HEK293 (cell line): Measurements from ENCODE around the gene MEAF6.

ENCODE experiments used
- CTCF ChIA-PET: fragments of 350-600 bp; formaldehyde crosslinking; extraction: SDS; loops from one replicate; lab custom pipeline; 2021; ENCODE audit warnings: antibody characterized with exemption; lab: Yijun Ruan, JAX
- POLR2A ChIA-PET: fragments of 300-600 bp; formaldehyde crosslinking; extraction: SDS; loops from one replicate; lab custom pipeline; 2020; ENCODE audit warnings: antibody characterized with exemption, inconsistent platforms; lab: Yijun Ruan, JAX
- H3K27ac ChIP-seq: fragments of 200-500 bp; sonication (Bioruptor generic); 2 replicates; pipeline ENCODE4 v1.5.1; 2014; ENCODE audit warnings: low read depth, low read length, control low read depth, inconsistent platforms; ENCODE audit errors: extremely low read depth
- H3K36me3 ChIP-seq, 2 experiments: fragments of 200-500 bp in 1 of 2; sonication (Bioruptor generic) in 1 of 2; 1 replicate in 1 of 2; 2 replicates in 1 of 2; pipeline ENCODE4 v1.5.1; 2014 to 2017; ENCODE audit warnings: inconsistent platforms in 2 of 2, low read length in 2 of 2; ENCODE audit not compliant: control insufficient read depth in 2 of 2, insufficient read depth in 1 of 2
- H3K4me1 ChIP-seq: fragments of 200-500 bp; sonication (Bioruptor generic); 2 replicates; pipeline ENCODE4 v1.5.1; 2014; ENCODE audit warnings: mild to moderate bottlenecking, low read length, inconsistent platforms; ENCODE audit not compliant: control insufficient read depth, insufficient read depth
- H3K4me3 ChIP-seq: 2 replicates; pipeline ENCODE4 v1.5.1; 2011; ENCODE audit warnings: low read depth, mild to moderate bottlenecking, control low read depth, low read length, moderate library complexity
- H3K9me3 ChIP-seq: fragments of 200-500 bp; sonication (Bioruptor generic); 2 replicates; pipeline ENCODE4 v1.5.1; 2014; ENCODE audit warnings: low read depth, low read length, inconsistent platforms; ENCODE audit not compliant: control insufficient read depth, insufficient read depth
- GFI1B ChIP-seq: fragments of 450-650 bp; formaldehyde crosslinking; IDR thresholded peaks from 2 replicates; pipeline ENCODE4 v1.5.1; 2016; ENCODE audit warnings: missing biosample characterization, missing genetic modification characterization
- REPIN1 ChIP-seq: fragments of 450-650 bp; formaldehyde crosslinking; IDR thresholded peaks from 2 replicates; pipeline ENCODE4 v1.5.1; 2017; ENCODE audit warnings: missing biosample characterization, missing genetic modification characterization, low read depth
- TRIM28 ChIP-seq: IDR thresholded peaks from 2 replicates; pipeline ENCODE4 v1.6.1; 2011; ENCODE audit warnings: low read length, control low read depth, borderline replicate concordance
- ZBTB17 ChIP-seq: fragments of 450-650 bp; formaldehyde crosslinking; IDR thresholded peaks from 2 replicates; pipeline ENCODE4 v1.5.1; 2016; ENCODE audit warnings: missing biosample characterization, missing genetic modification characterization
- ZNF654 ChIP-seq: fragments of 450-650 bp; formaldehyde crosslinking; IDR thresholded peaks from 2 replicates; pipeline ENCODE4 v1.5.1; 2016; ENCODE audit warnings: low read depth, missing biosample characterization, missing genetic modification characterization
- TF ChIP-seq, protein P1 (sequence below): fragments of 450-650 bp; formaldehyde crosslinking; conservative IDR thresholded peaks from 2 replicates; pipeline ENCODE4 v1.5.1; 2016; ENCODE audit warnings: low read depth, missing biosample characterization, missing genetic modification characterization
- TF ChIP-seq, protein P2 (sequence below): fragments of 450-650 bp; formaldehyde crosslinking; IDR thresholded peaks from 2 replicates; pipeline ENCODE4 v1.5.1; 2016; ENCODE audit warnings: missing biosample characterization, missing genetic modification characterization, low read depth
- TF ChIP-seq, protein P3 (sequence below): fragments of 450-650 bp; formaldehyde crosslinking; IDR thresholded peaks from 2 replicates; pipeline ENCODE4 v1.5.1; 2016; ENCODE audit warnings: missing biosample characterization, missing genetic modification characterization
- TF ChIP-seq, protein P4 (sequence below): fragments of 450-650 bp; formaldehyde crosslinking; IDR thresholded peaks from 2 replicates; pipeline ENCODE4 v1.5.1; 2016; ENCODE audit warnings: missing biosample characterization, missing genetic modification characterization
- TF ChIP-seq, protein P5 (sequence below): fragments of 450-650 bp; formaldehyde crosslinking; IDR thresholded peaks from 2 replicates; pipeline ENCODE4 v1.5.1; 2016; ENCODE audit warnings: missing biosample characterization, missing genetic modification characterization

MEAF6 gene

DNA sequence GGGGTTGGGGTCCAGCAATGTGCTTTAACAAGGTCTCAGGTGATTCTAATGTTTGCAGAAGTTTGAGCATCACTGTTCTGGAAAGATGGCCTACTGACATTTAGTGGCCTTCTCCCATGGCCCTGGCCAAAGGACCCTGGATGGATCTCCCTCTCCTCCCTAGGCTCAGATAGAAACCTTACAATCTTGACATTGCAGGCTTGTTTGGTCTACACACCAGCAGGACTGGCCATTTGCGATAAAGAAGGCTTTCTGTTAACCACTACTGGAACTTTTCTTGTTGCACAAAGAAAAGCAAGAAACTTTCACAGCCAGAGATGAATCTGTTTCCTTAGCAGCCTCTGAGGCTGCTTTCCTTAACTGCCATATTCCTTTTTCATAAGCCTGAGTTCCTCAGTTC lies 48.4 kb upstream of the MEAF6 start (continued):
- TF ChIP-seq, protein P1, sequence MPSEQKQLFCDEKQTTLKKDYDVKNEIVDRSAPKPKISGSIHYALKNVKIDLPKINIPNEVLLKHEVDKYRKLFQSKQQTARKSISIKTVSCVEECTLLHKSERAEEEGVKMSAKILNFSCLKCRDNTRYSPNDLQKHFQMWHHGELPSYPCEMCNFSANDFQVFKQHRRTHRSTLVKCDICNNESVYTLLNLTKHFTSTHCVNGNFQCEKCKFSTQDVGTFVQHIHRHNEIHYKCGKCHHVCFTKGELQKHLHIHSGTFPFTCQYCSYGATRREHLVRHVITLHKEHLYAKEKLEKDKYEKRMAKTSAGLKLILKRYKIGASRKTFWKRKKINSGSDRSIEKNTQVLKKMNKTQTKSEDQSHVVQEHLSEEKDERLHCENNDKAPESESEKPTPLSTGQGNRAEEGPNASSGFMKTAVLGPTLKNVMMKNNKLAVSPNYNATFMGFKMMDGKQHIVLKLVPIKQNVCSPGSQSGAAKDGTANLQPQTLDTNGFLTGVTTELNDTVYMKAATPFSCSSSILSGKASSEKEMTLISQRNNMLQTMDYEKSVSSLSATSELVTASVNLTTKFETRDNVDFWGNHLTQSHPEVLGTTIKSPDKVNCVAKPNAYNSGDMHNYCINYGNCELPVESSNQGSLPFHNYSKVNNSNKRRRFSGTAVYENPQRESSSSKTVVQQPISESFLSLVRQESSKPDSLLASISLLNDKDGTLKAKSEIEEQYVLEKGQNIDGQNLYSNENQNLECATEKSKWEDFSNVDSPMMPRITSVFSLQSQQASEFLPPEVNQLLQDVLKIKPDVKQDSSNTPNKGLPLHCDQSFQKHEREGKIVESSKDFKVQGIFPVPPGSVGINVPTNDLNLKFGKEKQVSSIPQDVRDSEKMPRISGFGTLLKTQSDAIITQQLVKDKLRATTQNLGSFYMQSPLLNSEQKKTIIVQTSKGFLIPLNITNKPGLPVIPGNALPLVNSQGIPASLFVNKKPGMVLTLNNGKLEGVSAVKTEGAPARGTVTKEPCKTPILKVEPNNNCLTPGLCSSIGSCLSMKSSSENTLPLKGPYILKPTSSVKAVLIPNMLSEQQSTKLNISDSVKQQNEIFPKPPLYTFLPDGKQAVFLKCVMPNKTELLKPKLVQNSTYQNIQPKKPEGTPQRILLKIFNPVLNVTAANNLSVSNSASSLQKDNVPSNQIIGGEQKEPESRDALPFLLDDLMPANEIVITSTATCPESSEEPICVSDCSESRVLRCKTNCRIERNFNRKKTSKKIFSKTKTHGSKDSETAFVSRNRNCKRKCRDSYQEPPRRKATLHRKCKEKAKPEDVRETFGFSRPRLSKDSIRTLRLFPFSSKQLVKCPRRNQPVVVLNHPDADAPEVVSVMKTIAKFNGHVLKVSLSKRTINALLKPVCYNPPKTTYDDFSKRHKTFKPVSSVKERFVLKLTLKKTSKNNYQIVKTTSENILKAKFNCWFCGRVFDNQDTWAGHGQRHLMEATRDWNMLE, result no peak

DNA sequence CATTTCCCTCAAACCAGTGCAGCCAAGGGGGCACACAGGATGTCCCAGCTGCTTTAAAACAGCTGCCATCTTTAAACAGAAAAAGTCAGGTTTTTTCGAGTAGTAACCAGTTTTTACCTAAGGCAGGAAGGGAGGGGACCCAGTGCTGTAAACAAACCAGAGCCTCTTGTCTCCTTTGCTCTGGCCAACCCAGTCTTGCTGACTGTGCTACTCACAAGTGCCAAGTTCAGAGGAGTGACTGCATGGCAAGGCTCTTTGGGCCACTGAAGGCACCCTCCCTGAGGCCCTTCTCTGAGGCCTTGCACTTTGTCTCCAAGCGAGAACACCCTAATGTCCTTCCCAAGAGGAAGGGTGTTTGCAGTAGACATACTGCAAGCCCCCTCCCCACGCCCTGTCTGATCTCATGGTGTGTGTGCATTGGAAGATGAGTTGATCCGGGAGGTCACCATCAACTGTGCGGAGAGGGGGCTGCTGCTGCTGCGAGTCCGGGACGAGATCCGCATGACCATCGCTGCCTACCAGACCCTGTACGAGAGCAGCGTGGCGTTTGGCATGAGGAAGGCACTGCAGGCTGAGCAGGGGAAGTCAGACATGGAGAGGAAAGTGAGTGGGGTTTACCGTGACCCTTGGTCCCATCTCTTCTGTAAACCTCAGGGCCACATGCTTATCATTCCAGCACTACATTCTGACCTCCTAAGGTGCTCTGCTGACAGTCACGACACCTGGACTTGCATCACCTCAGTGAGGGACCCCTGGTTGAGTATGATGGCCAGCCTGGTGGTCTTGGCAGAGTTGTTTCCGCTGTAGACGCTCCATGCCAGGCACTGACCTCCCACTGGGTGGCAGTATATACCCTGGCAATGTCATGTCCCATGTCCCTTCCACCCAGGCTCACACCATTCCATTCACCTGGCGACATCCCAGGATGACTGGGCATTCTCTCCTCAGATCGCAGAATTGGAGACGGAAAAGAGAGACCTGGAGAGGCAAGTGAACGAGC lies 46.9 kb upstream of the MEAF6 start:
- ChIA-PET CTCF (interaction anchor here (0.6 kb wide), 2 partner anchors 18 to 120 kb away, joined by 3 read pairs; no protein-coding TSS in a partner anchor), POLR2A (no interaction called here)
- Histone ChIP-seq H3K4me3 (no peak overlapping the region), H3K36me3 (peaks cover 0 to 41% of the 10 kb centered on the region in 2 experiments; a peak in 1 of 3 replicates), H3K9me3 (no peaks in the 10 kb centered on the region), H3K4me1 (no peaks in the 10 kb centered on the region), H3K27ac (no peak overlapping the region)
- TF ChIP-seq, protein P2, sequence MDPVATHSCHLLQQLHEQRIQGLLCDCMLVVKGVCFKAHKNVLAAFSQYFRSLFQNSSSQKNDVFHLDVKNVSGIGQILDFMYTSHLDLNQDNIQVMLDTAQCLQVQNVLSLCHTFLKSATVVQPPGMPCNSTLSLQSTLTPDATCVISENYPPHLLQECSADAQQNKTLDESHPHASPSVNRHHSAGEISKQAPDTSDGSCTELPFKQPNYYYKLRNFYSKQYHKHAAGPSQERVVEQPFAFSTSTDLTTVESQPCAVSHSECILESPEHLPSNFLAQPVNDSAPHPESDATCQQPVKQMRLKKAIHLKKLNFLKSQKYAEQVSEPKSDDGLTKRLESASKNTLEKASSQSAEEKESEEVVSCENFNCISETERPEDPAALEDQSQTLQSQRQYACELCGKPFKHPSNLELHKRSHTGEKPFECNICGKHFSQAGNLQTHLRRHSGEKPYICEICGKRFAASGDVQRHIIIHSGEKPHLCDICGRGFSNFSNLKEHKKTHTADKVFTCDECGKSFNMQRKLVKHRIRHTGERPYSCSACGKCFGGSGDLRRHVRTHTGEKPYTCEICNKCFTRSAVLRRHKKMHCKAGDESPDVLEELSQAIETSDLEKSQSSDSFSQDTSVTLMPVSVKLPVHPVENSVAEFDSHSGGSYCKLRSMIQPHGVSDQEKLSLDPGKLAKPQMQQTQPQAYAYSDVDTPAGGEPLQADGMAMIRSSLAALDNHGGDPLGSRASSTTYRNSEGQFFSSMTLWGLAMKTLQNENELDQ (tag by site-specific recombination), result no peak
- TF ChIP-seq, protein P3, sequence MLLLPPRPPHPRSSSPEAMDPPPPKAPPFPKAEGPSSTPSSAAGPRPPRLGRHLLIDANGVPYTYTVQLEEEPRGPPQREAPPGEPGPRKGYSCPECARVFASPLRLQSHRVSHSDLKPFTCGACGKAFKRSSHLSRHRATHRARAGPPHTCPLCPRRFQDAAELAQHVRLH (tag by site-specific recombination), result peak; percentile 56; the same call in 1 of the 2 replicates
- TF ChIP-seq TRIM28 (0 out of 2 replicates have a peak, but pooled peaks have one; percentile 30), ZBTB17 (peak; percentile 18; the same call in 1 of the 2 replicates), ZNF654 (tag by site-specific recombination) (peak; percentile 59), REPIN1 (tag by site-specific recombination) (no peak)
- TF ChIP-seq, protein P4, sequence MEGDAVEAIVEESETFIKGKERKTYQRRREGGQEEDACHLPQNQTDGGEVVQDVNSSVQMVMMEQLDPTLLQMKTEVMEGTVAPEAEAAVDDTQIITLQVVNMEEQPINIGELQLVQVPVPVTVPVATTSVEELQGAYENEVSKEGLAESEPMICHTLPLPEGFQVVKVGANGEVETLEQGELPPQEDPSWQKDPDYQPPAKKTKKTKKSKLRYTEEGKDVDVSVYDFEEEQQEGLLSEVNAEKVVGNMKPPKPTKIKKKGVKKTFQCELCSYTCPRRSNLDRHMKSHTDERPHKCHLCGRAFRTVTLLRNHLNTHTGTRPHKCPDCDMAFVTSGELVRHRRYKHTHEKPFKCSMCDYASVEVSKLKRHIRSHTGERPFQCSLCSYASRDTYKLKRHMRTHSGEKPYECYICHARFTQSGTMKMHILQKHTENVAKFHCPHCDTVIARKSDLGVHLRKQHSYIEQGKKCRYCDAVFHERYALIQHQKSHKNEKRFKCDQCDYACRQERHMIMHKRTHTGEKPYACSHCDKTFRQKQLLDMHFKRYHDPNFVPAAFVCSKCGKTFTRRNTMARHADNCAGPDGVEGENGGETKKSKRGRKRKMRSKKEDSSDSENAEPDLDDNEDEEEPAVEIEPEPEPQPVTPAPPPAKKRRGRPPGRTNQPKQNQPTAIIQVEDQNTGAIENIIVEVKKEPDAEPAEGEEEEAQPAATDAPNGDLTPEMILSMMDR (tag by site-specific recombination), result peak; percentile 59; the same call in 1 of the 2 replicates

DNA sequence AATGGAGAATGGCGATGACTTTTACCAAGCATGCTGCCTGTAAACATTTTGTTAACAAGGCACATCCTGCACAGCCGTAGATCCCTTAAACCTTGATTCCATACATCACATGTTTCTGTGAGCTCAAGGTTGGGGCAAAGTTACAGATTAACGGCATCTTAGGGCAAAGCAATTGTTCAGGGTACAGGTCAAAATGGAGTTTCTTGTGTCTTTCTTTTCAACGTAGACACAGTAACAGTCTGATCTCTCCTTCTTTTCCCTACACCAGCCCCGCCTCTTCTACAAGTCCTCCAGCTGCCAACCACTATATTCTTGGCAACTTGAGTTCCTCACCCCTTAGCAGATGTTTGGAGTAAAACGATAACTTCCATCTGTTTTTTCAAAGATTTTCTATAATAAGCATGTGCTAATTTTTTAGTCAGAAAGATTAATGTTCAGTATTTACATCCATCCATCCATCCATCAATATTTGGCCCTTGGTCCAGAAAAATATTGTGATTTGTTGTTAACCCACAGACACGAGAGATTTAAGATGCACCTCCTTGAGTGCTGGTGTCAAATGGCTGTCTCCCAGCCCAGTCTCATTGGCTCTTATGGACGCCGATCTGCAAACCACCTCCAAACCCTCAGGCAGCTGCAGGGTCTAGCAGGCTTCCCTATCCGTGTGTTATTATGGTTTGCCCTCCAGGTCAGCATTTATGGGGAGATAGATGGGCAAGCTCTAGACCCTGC lies 46.0 kb upstream of the MEAF6 start:
- POLR2A ChIA-PET, result no interaction called here
- no peaks in the 10 kb centered on the region for H3K4me1 ChIP-seq
- H3K9me3 ChIP-seq, result no peaks in the 10 kb centered on the region
- TF ChIP-seq, protein P5, sequence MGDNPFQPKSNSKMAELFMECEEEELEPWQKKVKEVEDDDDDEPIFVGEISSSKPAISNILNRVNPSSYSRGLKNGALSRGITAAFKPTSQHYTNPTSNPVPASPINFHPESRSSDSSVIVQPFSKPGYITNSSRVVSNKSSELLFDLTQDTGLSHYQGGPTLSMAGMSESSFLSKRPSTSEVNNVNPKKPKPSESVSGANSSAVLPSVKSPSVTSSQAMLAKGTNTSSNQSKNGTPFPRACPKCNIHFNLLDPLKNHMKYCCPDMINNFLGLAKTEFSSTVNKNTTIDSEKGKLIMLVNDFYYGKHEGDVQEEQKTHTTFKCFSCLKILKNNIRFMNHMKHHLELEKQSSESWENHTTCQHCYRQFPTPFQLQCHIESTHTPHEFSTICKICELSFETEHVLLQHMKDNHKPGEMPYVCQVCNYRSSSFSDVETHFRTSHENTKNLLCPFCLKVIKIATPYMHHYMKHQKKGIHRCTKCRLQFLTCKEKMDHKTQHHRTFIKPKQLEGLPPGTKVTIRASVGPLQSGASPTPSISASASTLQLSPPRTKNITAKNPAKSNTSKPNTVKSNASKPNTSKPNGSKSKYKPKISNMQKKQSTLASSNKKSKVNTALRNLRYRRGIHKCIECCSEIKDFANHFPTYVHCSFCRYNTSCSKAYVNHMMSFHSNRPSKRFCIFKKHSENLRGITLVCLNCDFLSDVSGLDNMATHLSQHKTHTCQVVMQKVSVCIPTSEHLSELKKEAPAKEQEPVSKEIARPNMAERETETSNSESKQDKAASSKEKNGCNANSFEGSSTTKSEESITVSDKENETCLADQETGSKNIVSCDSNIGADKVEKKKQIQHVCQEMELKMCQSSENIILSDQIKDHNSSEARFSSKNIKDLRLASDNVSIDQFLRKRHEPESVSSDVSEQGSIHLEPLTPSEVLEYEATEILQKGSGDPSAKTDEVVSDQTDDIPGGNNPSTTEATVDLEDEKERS, result no peak
- no peak for TF ChIP-seq GFI1B (tag by site-specific recombination)
- peaks cover 0 to 32% of the 10 kb centered on the region in 2 experiments; a peak in 1 of 3 replicates for H3K36me3 ChIP-seq
- H3K4me3 ChIP-seq, result no peak overlapping the region
- H3K27ac ChIP-seq, result no peak overlapping the region
- CTCF ChIA-PET, result interaction anchor here (0.6 kb wide), 1 partner anchor 17 kb away, joined by 3 read pairs; no protein-coding TSS in a partner anchor
